ENCODE measurements around the gene CCDC33. TPM values are rescaled to one million over a fixed set of nuclear protein-coding genes. Genes with fewer than 3 reads are reported as not detected.

The CCDC33 gene
- total RNA-seq, 1 donor from 2014 or later: not detected

DNA sequence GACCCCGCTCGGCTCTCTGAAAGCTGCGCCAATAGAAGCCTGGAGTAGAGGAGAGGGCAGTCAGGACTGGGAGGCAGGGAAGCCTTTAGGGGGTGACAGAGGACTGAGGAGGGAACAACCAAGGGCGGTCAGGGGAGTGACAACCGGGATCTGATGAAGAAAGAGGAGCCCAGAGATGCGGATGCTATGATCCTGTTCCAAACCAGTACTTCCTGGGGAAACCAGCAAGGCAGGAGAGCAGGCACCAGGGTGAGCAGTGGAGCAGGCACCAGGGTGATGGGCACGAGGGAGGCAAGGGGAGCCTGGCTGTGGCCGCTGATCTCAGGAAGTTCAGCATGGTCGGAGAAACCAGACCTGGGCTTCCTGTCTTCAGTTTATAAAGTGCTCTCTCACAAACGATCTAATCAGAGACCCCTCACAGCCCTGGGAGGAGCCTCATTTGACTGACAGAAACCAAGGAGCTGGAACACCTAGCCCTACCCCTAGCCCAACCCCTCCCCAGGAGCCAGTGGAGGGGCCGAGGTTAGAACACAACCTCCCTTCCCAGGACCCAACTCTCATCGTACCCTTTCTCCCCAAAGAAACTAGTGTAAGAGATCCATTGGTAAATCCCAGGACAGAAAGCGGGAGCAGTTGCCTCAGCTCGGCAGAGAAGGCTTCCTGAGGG is 34.9 kb downstream of the CCDC33 start:
- intact Hi-C loops (cut with micrococcal nuclease): no loop called here
- ATAC-seq (no peak), DNase-seq (no peak)

- ATAC-seq (no peak), DNase-seq (no peak)
- intact Hi-C loops (cut with micrococcal nuclease): no loop called here
Measured at GRCh38 chr15:74272812-74273211, 36.7 kb downstream of the CCDC33 start.

DNA sequence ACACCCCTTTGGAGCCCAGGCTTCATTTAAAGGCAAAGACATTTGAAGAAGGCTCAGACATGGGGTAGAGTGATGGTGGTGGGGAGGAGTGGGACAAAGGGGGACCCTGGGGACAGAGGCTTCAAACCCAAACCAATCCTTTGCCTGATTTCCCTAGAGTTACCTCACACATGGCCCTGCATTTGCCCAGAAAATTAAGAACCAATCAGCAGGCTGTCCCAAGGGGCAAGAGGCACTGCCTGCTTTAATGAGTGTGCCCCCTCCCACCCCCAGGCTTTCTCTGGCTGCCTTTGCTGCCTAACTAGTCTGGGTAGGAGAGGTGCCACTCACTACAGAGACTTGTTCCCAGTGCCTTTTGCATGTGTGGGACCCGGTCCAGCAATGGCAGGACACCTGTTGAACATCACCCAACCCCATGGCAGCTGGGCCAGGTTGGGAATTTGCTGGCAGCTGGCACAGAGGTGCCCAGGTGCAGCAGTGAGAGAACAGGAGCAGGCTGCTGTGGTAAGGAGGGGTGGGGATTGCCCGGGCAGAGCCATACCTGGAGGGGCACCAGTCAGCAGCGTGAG is 38.4 kb downstream of the CCDC33 start:
- no peak for DNase-seq
- intact Hi-C loops (cut with micrococcal nuclease): no loop called here
- ATAC-seq: no peak

GRCh38 chr15:74275957-74276356 is 39.8 kb downstream of the CCDC33 start:
- intact Hi-C loops (cut with micrococcal nuclease): no loop called here
- no peak for ATAC-seq
- DNase-seq: no peak

GRCh38 chr15:74276560-74276959 is 40.4 kb downstream of the CCDC33 start:
- ATAC-seq: no peak
- intact Hi-C loops (cut with micrococcal nuclease): no loop called here
- no peak for DNase-seq

- DNase-seq (no peak), ATAC-seq (no peak)
- intact Hi-C loops (cut with micrococcal nuclease): no loop called here
Measured at GRCh38 chr15:74277242-74277810, 41.2 kb downstream of the CCDC33 start.

- no peak for DNase-seq
- ATAC-seq: no peak
Measured at GRCh38 chr15:74278207-74278606, 42.1 kb downstream of the CCDC33 start.

GRCh38 chr15:74281147-74282133 is 45.3 kb downstream of the CCDC33 start:
- ATAC-seq (no peak), DNase-seq (peak; percentile 10)
- intact Hi-C loops (cut with micrococcal nuclease): no loop called here

More at GRCh38 chr15:74278207-74278606, 42.1 kb downstream of the CCDC33 start:
- intact Hi-C loops (cut with micrococcal nuclease): no loop called here

GRCh38 chr15:74283368-74283767 is 47.2 kb downstream of the CCDC33 start:
- DNase-seq (no peak), ATAC-seq (no peak)
- intact Hi-C loops (cut with micrococcal nuclease): no loop called here

GRCh38 chr15:74289671-74290070 is 53.5 kb downstream of the CCDC33 start:
- DNase-seq: no peak
- ATAC-seq: no peak
- intact Hi-C loops (cut with micrococcal nuclease): no loop called here

DNA sequence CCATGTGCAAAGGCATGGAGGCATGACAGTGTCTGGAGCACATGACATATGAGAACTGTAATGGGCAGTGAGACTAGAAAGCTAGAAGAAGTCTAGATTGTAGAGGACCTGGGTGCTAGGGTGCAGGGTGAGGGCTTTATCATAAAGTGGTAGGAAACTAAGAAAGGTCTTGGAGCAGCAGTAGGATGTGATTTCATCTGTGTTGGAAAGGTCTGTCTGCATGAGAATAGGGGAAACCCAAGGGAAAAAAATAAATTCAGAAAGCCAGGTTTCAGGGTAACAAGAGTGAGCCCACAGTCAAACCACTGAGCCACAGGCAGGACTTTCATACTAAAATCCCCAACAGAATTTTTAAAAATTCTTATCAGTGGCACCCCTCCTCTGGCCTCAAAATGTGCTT is 54.5 kb downstream of the CCDC33 start:
- intact Hi-C loops (cut with micrococcal nuclease): no loop called here
- ATAC-seq (no peak), DNase-seq (no peak)

DNA sequence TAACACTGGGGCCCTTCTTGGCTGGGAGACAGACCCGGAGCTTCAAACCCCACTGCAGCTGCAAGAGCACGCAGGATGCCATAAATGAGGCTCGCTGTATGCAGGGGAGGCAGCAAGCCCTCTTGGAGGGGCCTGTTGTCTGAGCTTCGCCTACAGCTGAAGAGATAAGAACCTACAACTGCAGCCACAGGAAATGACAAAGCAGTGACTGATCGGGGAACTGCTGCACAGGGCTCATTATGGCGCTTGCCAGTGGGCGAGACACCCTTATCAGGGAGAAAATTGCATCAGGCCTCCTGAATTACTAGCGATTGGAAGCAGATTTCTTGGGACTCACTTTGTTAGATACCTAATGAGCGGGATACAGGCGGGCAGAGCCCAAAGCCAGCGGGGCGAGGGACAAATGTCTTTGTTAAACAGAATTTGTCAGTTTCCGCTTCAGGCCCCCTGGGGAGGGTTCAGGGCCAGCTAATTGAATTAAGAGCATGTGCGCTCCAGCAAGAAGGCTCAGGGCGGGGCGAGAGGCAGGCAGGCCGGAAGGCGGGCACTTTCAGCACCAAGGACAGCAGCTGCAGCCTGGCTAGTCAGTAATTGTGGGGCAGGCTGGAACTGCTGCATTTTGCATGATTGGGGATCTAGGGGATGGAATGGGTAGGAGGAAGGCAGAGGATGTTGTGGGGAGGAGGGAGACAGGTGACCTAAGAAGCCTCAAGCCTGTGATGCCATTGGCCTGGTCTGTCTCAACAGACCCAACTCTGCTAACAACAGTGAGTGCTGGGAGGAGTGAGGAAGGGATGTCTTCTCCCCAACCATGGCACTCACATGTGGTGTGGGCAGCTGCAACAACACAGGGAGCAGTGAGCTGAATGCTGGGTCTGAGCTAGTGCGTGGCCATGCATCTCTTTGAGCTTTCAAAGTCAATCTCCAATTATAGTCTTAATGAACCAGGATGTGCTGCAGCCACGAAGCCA is 55.3 kb downstream of the CCDC33 start:
- ATAC-seq (peak; percentile 87), DNase-seq (peak; percentile 89)
- intact Hi-C loops (cut with micrococcal nuclease): no loop called here

DNA sequence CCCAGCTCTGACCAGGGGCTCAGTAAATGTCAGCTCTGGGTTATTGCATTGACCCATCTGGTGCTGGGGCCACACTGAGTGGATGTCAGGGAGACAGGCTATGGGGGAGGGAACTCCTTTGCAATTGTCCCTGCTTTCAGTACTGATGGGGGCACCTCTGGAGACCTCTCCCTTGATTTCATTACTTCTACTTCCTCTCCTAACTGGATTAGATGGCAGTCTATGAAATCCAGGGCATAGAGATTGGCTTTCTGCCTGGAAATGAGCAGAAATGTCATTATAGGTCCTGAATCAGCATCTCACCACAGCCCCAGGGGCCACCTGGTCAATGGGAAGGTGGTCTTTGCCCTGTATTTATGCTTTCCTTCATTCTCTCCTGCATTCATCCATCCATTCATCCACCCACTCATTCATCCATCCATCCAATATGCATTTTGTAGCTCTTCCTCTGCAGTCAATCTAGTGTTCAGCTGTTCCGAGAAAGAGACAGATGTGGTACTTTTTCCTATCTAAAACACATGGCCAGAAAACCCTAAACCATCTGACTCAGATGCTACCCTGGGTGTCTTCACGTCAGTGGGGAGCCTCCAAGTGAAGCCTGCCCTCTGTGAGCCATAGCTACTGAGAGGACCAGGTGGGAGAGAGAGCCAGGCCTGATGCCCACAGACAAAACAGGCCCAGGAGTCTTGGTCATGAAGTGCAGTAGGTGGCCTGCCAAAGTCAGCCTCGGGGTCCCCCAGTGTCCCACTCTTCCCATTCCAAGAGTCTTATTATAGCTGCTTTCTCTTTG is 57.1 kb downstream of the CCDC33 start:
- intact Hi-C loops (cut with micrococcal nuclease): no loop called here
- DNase-seq (no peak), ATAC-seq (no peak)

DNA sequence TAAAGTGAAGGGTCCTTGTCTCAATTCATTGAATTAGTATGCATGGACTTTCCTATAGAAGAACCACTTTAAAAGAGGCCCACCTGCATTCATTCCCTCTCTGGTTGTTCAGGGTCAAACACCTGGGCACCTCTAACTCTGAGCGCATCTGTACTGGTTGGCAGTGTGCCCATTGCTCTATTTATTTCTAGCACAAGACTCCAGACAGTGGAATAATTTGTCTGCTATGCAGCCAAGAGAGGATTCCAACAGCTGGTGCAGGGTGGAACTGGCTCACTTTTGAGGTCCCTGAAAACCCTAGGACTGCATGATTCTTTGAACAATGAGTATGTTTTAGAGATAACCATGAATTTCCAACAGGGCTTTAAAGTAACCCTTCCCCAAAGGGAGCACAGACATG is 57.9 kb downstream of the CCDC33 start:
- no peak for DNase-seq
- intact Hi-C loops (cut with micrococcal nuclease): no loop called here

GRCh38 chr15:74295800-74296199 is 59.7 kb downstream of the CCDC33 start:
- intact Hi-C loops (cut with micrococcal nuclease): no loop called here
- no peak for DNase-seq
- no peak for ATAC-seq

More for the DNA sequence above, 57.9 kb downstream of the CCDC33 start:
- ATAC-seq: no peak

DNA sequence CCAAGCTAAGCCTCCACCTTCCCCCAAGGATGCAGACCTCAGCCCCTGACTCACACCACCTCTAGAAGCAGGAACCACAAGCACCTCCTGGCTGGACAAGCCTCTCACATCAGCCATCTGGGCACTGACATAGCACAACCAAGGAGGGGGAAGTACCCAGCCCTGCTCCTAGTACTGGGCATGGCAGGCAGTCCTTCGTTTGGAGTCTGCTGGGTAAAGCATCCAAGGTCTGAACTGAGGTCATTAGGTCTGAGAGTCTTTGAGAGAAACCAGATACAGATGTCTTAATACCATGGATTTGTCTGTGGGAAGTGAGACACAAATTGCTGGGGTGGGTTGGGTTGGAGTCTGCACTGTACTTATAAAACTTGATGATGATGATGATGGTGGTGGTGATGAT is 61.8 kb downstream of the CCDC33 start:
- intact Hi-C loops (cut with micrococcal nuclease): no loop called here
- no peak for ATAC-seq

GRCh38 chr15:74300057-74300795 is 64.1 kb downstream of the CCDC33 start:
- ATAC-seq (no peak), DNase-seq (no peak)
- intact Hi-C loops (cut with micrococcal nuclease): no loop called here

More for the DNA sequence above, 61.8 kb downstream of the CCDC33 start:
- no peak for DNase-seq
